Trophoblast cell (in vitro differentiated cells and primary cell): ENCODE data around the gene KRTAP7-1.

ENCODE experiments used
- DNase-seq, 2 donors: peaks; one replicate each; pipeline ENCODE4 v3.0.0-alpha.2; 2016
- H2AFZ ChIP-seq: 2 replicates; pipeline ENCODE4 v1.6.1; 2013; ENCODE audit warnings: low read length, moderate library complexity, mild to moderate bottlenecking; ENCODE audit not compliant: insufficient read depth, poor library complexity
- H2AK5ac ChIP-seq: 2 replicates; pipeline ENCODE4 v1.6.1; 2013; ENCODE audit warnings: mild to moderate bottlenecking, low read length
- H2BK120ac ChIP-seq: 2 replicates; pipeline ENCODE4 v1.6.1; 2013; ENCODE audit warnings: low read length, mild to moderate bottlenecking, moderate library complexity; ENCODE audit not compliant: insufficient read depth, poor library complexity
- H2BK12ac ChIP-seq: 2 replicates; pipeline ENCODE4 v1.6.1; 2013; ENCODE audit warnings: mild to moderate bottlenecking, low read length, moderate library complexity
- H2BK5ac ChIP-seq: 2 replicates; pipeline ENCODE4 v1.6.1; 2013; ENCODE audit warnings: low read length, low read depth, moderate library complexity, mild to moderate bottlenecking; ENCODE audit not compliant: poor library complexity
- H3K14ac ChIP-seq: 2 replicates; pipeline ENCODE4 v1.6.1; 2013; ENCODE audit warnings: mild to moderate bottlenecking, low read length
- H3K18ac ChIP-seq: 2 replicates; pipeline ENCODE4 v1.6.1; 2013; ENCODE audit warnings: mild to moderate bottlenecking, low read length
- H3K23ac ChIP-seq: 2 replicates; pipeline ENCODE4 v1.6.1; 2013; ENCODE audit warnings: low read length
- H3K27ac ChIP-seq: 2 replicates; pipeline ENCODE4 v1.5.1; 2013; ENCODE audit warnings: low read depth, mild to moderate bottlenecking, inconsistent platforms, low read length, moderate library complexity
- H3K27me3 ChIP-seq: 2 replicates; pipeline ENCODE4 v1.6.1; 2013; ENCODE audit warnings: inconsistent platforms, mild to moderate bottlenecking, low read length, moderate library complexity; ENCODE audit not compliant: insufficient read depth
- H3K36me3 ChIP-seq, 2 experiments: 1 replicate in 1 of 2; 2 replicates in 1 of 2; pipeline ENCODE4 v1.6.1; 2013; ENCODE audit warnings: low read length in 2 of 2, mild to moderate bottlenecking in 2 of 2, moderate library complexity in 1 of 2; ENCODE audit not compliant: insufficient read depth in 2 of 2, control insufficient read depth in 1 of 2
- H3K4ac ChIP-seq: 2 replicates; pipeline ENCODE4 v1.6.1; 2013; ENCODE audit warnings: low read depth, mild to moderate bottlenecking, low read length, moderate library complexity
- H3K4me1 ChIP-seq, 2 experiments: 1 replicate in 1 of 2; 2 replicates in 1 of 2; pipeline ENCODE4 v1.6.1; 2013; ENCODE audit warnings: low read length in 2 of 2, mild to moderate bottlenecking in 2 of 2, moderate library complexity in 1 of 2; ENCODE audit not compliant: insufficient read depth in 2 of 2, control insufficient read depth in 1 of 2
- H3K4me2 ChIP-seq: 2 replicates; pipeline ENCODE4 v1.6.1; 2013; ENCODE audit warnings: inconsistent platforms, mild to moderate bottlenecking, low read length, moderate library complexity
- H3K4me3 ChIP-seq: 2 replicates; pipeline ENCODE4 v1.5.1; 2013; ENCODE audit warnings: mild to moderate bottlenecking, low read depth, low read length, inconsistent platforms
- H3K79me1 ChIP-seq: one replicate; pipeline ENCODE4 v1.6.1; 2013; ENCODE audit warnings: low read length
- H3K79me2 ChIP-seq: 2 replicates; pipeline ENCODE4 v1.6.1; 2013; ENCODE audit warnings: low read length, mild to moderate bottlenecking; ENCODE audit not compliant: control insufficient read depth, insufficient read depth, poor library complexity
- H3K9ac ChIP-seq: 2 replicates; pipeline ENCODE4 v1.6.1; 2013; ENCODE audit warnings: mild to moderate bottlenecking, low read length
- H3K9me3 ChIP-seq: 2 replicates; pipeline ENCODE4 v1.6.1; 2013; ENCODE audit warnings: low read depth, mild to moderate bottlenecking, control low read depth, inconsistent platforms, low read length; ENCODE audit not compliant: insufficient read depth
- H4K12ac ChIP-seq: 2 replicates; pipeline ENCODE4 v1.6.1; 2013; ENCODE audit warnings: low read depth, mild to moderate bottlenecking, low read length, moderate library complexity
- H4K8ac ChIP-seq: 2 replicates; pipeline ENCODE4 v1.6.1; 2013; ENCODE audit warnings: low read depth, mild to moderate bottlenecking, low read length, moderate library complexity
- H4K91ac ChIP-seq: one replicate; pipeline ENCODE4 v1.6.1; 2013; ENCODE audit warnings: low read depth, mild to moderate bottlenecking, low read length, moderate library complexity
- WGBS: extraction: QIAGEN DNeasy Blood & Tissue Kit; methylation state at CpG from one replicate; pipeline ENCODE4 v1.1.7; 2013; ENCODE audit warnings: missing lambda C conversion rate; ENCODE audit not compliant: insufficient read length, insufficient coverage; ENCODE audit errors: extremely low coverage; 5-methylcytosine and 5-hydroxymethylcytosine counted together

KRTAP7-1 gene

GRCh38 chr21:30839304-30839703 is 9.7 kb upstream of the KRTAP7-1 start:
- peak; percentile 36 to 66 for DNase-seq
- no peak overlapping the region for H3K14ac ChIP-seq
- no peak overlapping the region for H3K4me2 ChIP-seq
- H3K27me3 ChIP-seq: no peaks in the 10 kb centered on the region
- no peaks in the 10 kb centered on the region for H3K79me1 ChIP-seq
- no peaks in the 10 kb centered on the region for H3K9me3 ChIP-seq
- no peak overlapping the region for H4K91ac ChIP-seq
- no peaks in the 10 kb centered on the region for H3K36me3 ChIP-seq
- H2BK120ac ChIP-seq: no peak overlapping the region
- no peak overlapping the region for H4K8ac ChIP-seq
- H3K9ac ChIP-seq: no peak overlapping the region
- no peak overlapping the region for H2AFZ ChIP-seq
- H2BK12ac ChIP-seq: no peak overlapping the region
- no peak overlapping the region for H2AK5ac ChIP-seq
- no peak overlapping the region for H4K12ac ChIP-seq
- H3K4ac ChIP-seq: no peak overlapping the region
- WGBS: no CpG with 5 or more reads among the region's 5 CpGs
- H3K27ac ChIP-seq: no peak overlapping the region
- H3K4me1 ChIP-seq: no peaks in the 10 kb centered on the region
- H3K23ac ChIP-seq: no peak overlapping the region
- no peak overlapping the region for H3K4me3 ChIP-seq
- H3K79me2 ChIP-seq: no peaks in the 10 kb centered on the region
- no peak overlapping the region for H3K18ac ChIP-seq
- no peak overlapping the region for H2BK5ac ChIP-seq

- Histone ChIP-seq H3K36me3 (no peaks in the 10 kb centered on the region), H2BK5ac (no peak overlapping the region), H2BK12ac (no peak overlapping the region), H3K14ac (no peak overlapping the region), H4K8ac (no peak overlapping the region), H2AFZ (no peak overlapping the region), H2BK120ac (no peak overlapping the region), H4K91ac (no peak overlapping the region), H3K4ac (no peak overlapping the region), H3K79me1 (no peaks in the 10 kb centered on the region), H3K18ac (no peak overlapping the region), H3K4me3 (no peak overlapping the region), H3K27me3 (no peaks in the 10 kb centered on the region), H3K23ac (no peak overlapping the region), H3K4me1 (no peaks in the 10 kb centered on the region), H3K9ac (no peak overlapping the region), H3K79me2 (no peaks in the 10 kb centered on the region), H2AK5ac (no peak overlapping the region), H4K12ac (no peak overlapping the region), H3K27ac (no peak overlapping the region), H3K4me2 (no peak overlapping the region), H3K9me3 (no peaks in the 10 kb centered on the region)
- DNase-seq: no peak
- no CpG with 5 or more reads among the region's 6 CpGs for WGBS
Measured at GRCh38 chr21:30838536-30838935, 9.0 kb upstream of the KRTAP7-1 start.

DNA sequence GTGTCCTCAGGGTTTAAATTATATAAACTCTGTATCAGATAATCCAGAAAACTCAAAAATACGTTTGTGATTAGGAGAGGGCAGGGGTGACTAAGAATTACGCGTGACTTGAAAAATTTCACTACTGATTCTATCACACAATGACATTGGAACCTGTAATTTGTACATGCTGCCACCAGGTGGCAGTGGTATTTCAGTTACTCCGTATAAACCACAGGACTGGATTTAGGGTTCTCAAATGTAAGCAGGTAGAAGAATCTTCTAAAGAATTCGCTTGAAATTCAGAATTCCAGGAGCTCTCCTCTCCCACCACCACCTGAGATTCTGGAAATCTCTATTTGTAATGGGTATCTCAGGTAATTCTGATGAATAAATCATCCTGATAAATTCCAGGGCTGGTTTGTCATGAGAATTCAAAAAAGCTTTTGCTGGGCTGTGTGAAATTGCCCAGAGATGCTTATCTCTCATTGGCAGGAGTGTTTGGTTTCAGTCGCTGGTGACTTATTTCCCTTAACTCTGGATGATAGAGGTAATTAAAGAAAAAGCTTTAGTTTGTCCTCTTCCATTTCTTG is 1.7 kb upstream of the KRTAP7-1 start:
- no peaks in the 10 kb centered on the region for H3K79me2 ChIP-seq
- no peaks in the 10 kb centered on the region for H3K79me1 ChIP-seq
- no CpG with 5 or more reads among the region's 6 CpGs for WGBS
- H2BK5ac ChIP-seq: no peak overlapping the region
- H3K9me3 ChIP-seq: no peaks in the 10 kb centered on the region
- H3K4ac ChIP-seq: no peak overlapping the region
- H3K9ac ChIP-seq: no peak overlapping the region
- no peaks in the 10 kb centered on the region for H3K36me3 ChIP-seq
- DNase-seq: peak in 1 of 2 donors; percentile 63
- no peak overlapping the region for H3K4me2 ChIP-seq
- no peak overlapping the region for H2BK120ac ChIP-seq
- no peak overlapping the region for H4K12ac ChIP-seq
- H2AFZ ChIP-seq: no peak overlapping the region
- no peak overlapping the region for H3K18ac ChIP-seq
- no peak overlapping the region for H4K8ac ChIP-seq
- H3K4me3 ChIP-seq: no peak overlapping the region
- no peak overlapping the region for H3K27ac ChIP-seq
- H4K91ac ChIP-seq: no peak overlapping the region
- H3K23ac ChIP-seq: no peak overlapping the region
- no peaks in the 10 kb centered on the region for H3K4me1 ChIP-seq
- H3K27me3 ChIP-seq: no peaks in the 10 kb centered on the region
- H3K14ac ChIP-seq: no peak overlapping the region
- H2AK5ac ChIP-seq: no peak overlapping the region
- no peak overlapping the region for H2BK12ac ChIP-seq

DNA sequence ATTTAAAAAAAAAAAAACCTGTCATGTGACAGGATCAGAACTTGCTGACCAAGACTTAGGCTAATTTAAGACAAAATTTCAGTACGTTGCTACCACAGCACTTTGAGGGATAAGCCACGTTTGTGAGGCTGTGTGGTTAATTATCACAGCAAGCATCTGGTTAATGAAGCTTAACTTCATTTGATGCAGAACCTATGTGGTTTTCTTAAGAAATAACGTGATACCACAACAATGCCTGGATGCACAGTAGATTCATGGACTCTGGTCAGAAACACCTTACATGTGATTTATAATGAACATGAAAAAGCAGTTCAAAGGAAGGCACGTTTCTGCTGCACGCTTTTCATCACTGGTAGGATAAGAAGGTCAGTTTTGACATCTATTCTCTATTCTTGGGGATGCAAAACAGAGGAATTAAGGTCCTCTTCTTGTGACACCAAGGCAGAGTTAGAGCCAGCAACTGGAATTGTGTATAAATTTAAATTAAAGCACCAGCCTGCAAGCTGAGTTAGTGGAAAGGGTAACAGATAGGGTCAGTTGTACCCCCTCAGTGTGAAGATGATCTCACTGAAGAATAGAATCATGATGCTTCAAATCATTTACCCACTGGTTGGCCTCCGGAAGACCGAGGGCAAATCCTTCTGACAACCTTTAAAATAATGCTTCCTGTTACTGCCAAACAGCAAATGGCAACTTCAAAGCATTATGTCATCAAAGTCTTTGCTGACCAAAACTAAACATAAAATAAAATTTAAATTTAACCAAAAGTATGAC is 10.5 kb downstream of the KRTAP7-1 start:
- no peak overlapping the region for H2AFZ ChIP-seq
- no peak for DNase-seq
- no peaks in the 10 kb centered on the region for H3K36me3 ChIP-seq
- H3K23ac ChIP-seq: no peak overlapping the region
- no peaks in the 10 kb centered on the region for H3K27me3 ChIP-seq
- H3K9ac ChIP-seq: no peak overlapping the region
- no peaks in the 10 kb centered on the region for H3K4me1 ChIP-seq
- H2BK5ac ChIP-seq: no peak overlapping the region
- H2BK120ac ChIP-seq: no peak overlapping the region
- no CpG with 5 or more reads among the region's 7 CpGs for WGBS
- no peak overlapping the region for H4K12ac ChIP-seq
- H3K79me2 ChIP-seq: no peaks in the 10 kb centered on the region
- H3K14ac ChIP-seq: no peak overlapping the region
- no peak overlapping the region for H3K18ac ChIP-seq
- H4K91ac ChIP-seq: no peak overlapping the region
- H3K4ac ChIP-seq: no peak overlapping the region
- no peak overlapping the region for H2BK12ac ChIP-seq
- H3K9me3 ChIP-seq: no peaks in the 10 kb centered on the region
- H2AK5ac ChIP-seq: no peak overlapping the region
- H3K27ac ChIP-seq: no peak overlapping the region
- H3K4me3 ChIP-seq: no peak overlapping the region
- H3K79me1 ChIP-seq: no peaks in the 10 kb centered on the region
- H3K4me2 ChIP-seq: no peak overlapping the region
- no peak overlapping the region for H4K8ac ChIP-seq
